Measurements from ENCODE around the gene CTSH.
"Not testable (repeated sequence)": the region's sequence is repeated elsewhere in the genome, so short reads cannot be mapped to it uniquely, and the experiment has no call there.

The CTSH gene

DNA sequence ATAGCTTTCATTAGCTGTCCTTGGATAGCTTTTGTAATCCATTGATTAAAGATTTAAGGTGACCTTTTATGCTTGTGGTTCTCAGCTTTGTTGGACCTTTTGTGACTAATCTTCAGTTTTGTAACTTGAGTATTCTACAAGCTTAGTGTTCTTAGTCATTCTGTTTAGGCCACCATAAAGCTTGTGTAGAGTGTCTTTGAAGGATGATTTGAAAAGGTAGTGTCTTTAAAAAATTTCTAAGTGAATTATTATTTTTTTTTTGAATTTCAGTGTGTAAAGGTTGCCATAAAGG lies 64.7 kb downstream of the CTSH start:
- DNase-seq: no peak

DNA sequence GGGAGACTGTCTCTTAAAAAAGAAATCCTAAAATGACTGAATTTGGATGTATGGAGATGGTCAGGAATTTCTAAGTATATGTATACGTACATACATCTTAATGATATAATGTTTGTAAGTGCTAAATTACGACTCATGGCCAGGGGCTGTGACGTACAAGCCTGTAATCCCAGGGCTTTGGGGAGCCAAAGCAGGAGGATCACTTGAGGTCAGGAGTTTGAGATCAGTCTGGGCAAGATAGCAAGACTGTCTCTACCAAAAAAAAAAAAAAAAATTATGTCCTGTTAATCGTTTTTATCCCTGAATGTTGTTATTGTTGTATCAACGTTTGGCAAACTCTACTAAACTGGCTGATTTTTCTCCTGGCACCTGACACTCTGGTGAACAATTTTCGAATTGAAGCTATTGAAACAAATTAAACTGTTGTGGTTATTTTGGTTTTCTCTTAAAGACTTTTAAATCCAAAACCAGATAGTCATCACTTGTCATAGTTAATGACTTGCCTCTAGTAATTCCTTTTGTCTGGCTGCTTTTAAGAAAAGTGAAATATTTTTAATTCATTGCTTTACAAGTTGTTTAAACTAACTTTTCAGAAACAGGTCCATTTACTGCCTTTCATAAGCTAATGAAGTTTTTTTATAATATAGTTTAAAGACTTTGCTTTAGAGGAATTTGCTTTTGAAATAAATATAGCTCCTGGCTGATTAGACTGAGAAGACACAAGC lies 65.2 kb downstream of the CTSH start:
- no peak for DNase-seq

DNA sequence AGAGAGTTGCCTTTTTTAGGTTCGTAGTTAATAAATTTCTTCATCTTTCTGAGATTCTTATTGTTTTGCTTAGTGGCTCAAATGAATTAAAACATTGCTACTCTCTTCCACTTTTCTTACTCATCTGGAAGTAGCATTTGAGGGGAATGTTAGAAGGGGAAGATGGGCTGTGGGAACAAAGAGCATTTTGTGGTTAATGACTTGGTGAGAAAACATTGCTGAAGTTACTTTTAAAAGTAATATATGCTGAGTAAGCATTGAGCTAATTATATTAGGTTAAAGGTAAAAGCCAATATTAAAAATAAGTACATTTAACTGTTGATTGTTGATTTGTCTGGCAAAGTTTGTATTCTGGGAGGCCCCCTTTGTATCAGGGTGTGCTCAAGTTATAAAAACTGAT lies 66.5 kb downstream of the CTSH start:
- DNase-seq: no peak

DNA sequence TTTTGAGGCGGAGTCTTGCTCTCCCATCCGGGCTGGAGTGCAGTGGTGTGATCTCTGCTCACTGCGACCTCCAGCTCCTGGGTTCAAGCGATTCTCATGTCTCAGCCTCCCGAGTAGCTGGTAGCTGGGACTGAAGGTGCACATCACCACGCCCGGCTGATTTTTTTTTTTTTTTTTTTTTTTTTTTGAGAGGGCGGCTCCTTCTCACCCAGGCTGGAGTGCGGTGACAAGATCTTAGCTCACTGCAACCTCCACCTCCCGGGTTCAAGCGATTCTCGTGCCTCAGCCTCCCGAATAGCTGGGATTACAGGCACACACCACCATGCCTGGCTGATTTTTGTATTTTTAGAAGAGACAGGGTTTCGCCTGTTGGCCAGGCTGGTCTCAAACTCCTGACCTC lies 67.9 kb downstream of the CTSH start:
- not testable (repeated sequence) for DNase-seq

DNA sequence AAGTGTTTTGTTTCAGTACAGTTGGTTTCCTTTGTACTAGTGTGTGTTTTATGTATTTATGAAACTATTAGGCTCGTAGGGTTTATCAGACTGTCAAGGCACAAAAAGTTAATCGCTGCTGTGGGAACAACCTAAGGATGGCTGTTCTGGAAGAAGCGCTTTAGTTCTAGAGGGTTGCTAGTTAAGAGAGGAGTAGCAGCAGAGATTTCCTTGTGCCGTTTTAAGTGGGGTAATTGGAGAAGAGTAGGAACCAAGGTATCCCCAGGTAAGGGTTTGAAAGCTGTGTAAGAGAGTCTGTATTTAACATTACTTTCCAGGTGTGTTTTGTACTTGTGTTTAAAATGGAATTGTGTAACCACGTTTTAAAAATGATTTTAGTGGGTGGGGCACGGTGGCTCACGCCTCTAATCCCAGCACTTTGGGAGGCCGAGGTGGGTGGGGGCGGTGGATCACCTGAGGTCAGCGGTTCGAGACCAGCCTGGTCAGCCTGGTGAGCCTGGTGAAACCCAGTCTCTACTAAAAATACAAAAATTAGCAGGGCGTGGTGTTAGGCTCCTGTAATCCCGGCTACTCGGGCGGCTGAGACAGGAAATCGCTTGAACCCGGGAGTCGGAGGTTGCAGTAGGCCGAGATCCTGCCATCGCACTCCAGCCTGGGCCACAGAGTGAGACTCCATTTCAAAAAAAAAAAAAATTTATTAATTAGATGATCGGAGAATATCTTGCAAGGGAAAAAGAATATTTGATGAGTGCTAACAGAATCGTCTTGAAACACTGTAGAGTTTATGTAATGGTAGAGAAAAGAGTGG lies 69.5 kb downstream of the CTSH start:
- DNase-seq: no peak

DNA sequence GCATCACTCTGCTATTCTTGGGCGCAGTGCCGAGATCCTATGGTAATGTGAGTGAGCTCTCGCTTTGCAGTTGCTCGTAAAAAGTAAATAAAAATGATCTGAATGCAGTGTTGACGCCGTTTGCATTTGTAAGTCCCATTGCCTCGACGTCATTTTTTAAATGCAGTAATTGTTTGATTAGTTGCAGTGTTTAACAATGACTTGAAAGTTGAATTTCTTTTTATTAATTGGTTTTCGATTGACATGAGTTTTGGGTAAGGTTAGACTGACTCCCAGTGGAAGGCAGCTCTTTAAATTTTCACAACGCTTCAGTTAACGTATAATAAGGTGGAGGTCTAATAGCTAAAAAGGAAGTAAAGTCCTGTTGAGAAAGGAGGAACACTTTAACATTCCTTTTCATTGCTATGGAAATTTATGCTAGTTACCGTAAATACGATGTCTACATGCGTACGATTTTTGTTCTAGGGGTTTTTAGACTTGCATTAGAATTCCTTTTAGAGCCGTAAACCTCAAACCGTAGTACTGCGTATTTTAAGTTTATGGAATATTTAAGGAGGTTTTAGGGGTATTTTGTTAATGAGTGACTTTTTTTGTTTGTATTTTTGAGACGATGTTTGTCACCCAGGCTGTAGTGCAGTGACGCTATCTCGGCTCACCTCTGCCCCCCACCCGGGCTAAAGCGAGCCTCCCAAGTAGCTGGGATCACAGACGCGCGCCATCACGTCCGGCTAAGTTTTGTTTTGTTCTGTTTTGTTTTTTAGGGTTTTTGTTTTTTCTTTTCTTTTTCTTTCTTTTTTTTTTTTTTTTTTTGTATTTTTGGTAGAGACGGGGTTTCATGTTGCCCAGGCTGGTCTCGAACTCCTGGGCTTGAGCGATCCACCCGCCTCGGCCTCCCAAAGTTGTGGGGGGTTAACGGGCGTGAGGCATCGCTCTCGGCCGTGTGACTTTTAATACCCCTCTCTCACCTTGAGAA lies 70.8 kb downstream of the CTSH start:
- DNase-seq: no peak

DNA sequence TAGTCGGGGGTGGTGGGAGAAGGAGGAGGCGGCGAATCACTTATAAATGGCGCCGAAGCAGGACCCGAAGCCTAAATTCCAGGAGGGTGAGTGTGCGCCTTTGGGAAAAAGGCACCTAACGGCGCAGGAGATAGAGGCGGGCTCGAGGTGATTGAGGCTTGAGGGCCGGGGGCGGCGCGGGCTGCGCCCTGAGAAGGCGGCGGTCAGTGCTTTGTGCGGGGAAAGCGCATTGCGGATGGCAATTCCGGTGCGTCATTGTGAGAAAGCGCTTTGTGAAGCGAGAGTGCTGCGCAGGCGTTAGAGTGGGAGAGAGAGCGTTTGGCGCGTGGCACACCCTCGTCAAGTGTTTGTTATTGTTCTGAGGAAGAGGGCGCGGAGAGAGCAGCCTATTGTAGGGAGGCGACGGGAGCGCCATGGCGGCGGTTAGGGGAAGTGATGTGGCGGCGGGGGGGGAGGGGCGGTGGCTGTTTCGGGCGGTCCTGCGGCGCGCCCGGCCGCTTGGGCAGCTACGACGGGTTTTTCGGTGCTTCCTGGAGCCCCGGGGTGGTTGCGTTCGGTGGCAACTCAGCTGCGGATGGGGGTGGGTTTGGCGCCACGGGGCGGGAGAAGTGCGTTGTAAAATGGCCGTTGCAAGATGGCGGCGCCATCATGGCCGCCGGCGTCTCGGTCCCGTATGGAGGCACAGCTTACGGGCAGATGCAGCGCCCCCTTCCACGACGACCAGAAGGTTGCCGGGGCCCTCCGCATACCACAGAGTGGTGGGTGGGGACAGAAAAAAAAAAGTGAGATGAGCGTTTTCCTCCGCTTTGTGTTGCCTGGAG lies 71.7 kb downstream of the CTSH start:
- DNase-seq: peak; percentile 93

DNA sequence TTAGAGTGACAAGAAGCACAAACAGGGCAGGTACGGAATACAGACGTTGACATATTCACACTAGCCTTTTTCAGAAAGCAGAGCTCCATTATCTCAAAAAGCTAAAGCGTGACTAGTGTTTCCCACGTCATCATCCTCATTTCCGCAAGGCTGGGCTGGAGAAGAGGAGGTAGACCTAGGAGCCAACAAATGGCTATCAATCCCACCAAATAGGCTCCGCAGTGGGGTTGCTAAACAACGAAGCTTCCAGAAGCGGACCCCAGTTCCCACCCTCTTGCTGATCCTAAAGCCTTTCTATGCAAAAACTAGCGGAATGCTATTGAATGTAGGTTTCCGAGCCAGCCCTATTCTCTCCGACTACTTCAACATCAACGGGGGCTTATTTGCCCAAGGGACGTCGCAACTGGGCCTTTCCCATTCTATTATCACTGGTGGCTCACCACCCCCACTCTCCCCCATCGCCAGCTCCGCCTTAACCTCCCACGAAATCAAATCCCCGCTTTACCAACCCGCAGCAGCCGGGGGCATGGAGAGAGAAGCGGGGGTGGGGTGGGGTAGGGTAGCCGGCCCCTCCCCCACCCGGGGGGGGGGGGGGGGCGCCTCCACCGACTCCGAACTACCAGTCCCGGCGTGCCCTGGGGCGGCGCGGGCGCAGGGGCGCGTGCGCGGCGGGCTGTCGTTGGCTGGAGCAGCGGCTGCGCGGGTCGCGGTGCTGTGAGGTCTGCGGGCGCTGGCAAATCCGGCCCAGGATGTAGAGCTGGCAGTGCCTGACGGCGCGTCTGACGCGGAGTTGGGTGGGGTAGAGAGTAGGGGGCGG lies 72.5 kb downstream of the CTSH start, which contains the start of gene MORF4L1:
MORF4L1 (plus strand) TSS at position 736 of the 817 bp plus-strand sequence. CDS start 128 bp downstream, outside the sequence.
- DNase-seq: peak; percentile 99

DNA sequence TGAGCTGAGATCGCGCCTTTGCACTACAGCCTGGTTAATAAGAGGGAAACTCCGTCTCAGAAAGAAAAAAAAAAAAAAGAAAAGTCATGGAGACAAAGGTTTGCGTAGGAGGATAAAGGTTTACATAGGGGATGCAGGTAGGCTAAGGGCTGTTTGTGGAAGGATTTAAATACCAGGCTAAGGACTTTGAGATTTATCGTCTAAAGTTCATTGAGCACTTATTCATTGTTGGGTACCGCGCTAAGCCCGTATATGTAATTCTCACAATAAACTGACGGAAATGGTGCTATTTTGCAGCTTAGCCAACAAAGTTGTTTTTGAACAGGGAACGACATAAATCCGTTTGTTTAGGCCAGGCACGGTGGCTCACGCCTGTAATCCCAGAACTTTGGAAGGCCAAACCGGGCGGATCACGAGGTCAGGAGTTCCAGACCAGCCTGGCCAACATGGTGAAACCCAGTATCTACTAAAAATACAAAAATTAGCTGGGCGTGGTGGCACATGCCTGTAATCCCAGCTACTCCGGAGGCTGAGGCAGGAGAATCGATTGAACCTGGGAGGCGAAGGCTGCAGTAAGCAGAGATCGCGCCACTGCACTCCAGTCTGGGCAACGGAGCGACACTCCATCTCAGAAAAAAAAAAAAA lies 73.2 kb downstream of the CTSH start:
- DNase-seq: not testable (repeated sequence)
